GM23338 (cell line): ENCODE data around the gene PROB1. TPM values are rescaled to one million over a fixed set of nuclear protein-coding genes. Genes with fewer than 3 reads are reported as not detected.

Experiments used
- ATAC-seq: fragments of 200-7000 bp; cut with Tn5 transposase; 3 replicates; pipeline ENCODE4 v1.9.1; 2020
- DNase-seq: peaks from one replicate; pipeline ENCODE4 v3.0.0-alpha.2; 2015; ENCODE audit warnings: low spot score
- H2AFZ ChIP-seq: fragments of 200-600 bp; sonication (generic); 2 replicates; pipeline ENCODE4 v1.8.0; 2016; ENCODE audit warnings: antibody characterized with exemption, mild to moderate bottlenecking, moderate library complexity
- H3F3A ChIP-seq: fragments of 200-600 bp; sonication (generic); replicated peaks from 2 replicates; pipeline ENCODE4 v1.8.0; 2017; ENCODE audit warnings: antibody characterized with exemption, mixed run types, low read depth
- H3K27ac ChIP-seq: fragments of 200-600 bp; sonication (generic); 2 replicates; pipeline ENCODE4 v1.6.1; 2016; ENCODE audit warnings: low read depth
- H3K27me3 ChIP-seq: fragments of 200-600 bp; sonication (generic); 2 replicates; pipeline ENCODE4 v1.8.0; 2016; ENCODE audit warnings: mild to moderate bottlenecking, mixed run types, moderate library complexity; ENCODE audit not compliant: insufficient read depth
- H3K36me3 ChIP-seq: fragments of 200-600 bp; sonication (generic); 2 replicates; pipeline ENCODE4 v1.8.0; 2016; ENCODE audit warnings: mild to moderate bottlenecking; ENCODE audit not compliant: insufficient read depth
- H3K4me1 ChIP-seq: fragments of 200-600 bp; sonication (generic); 2 replicates; pipeline ENCODE4 v1.8.0; 2016; ENCODE audit warnings: mild to moderate bottlenecking, moderate library complexity; ENCODE audit not compliant: insufficient read depth
- H3K4me2 ChIP-seq: fragments of 200-600 bp; sonication (generic); 2 replicates; pipeline ENCODE4 v1.7.1; 2017; ENCODE audit warnings: mixed run types
- H3K4me3 ChIP-seq: fragments of 200-600 bp; sonication (generic); 2 replicates; pipeline ENCODE4 v1.6.1; 2016; ENCODE audit warnings: mixed run types
- H3K79me2 ChIP-seq: fragments of 200-600 bp; sonication (generic); replicated peaks from 2 replicates; pipeline ENCODE4 v1.8.0; 2017; ENCODE audit warnings: mild to moderate bottlenecking; ENCODE audit not compliant: insufficient read depth
- H3K9me2 ChIP-seq: fragments of 200-600 bp; sonication (generic); 2 replicates; pipeline ENCODE4 v1.8.0; 2017; ENCODE audit not compliant: insufficient read depth
- H4K20me1 ChIP-seq: fragments of 200-600 bp; sonication (generic); replicated peaks from 2 replicates; pipeline ENCODE4 v1.8.0; 2017; ENCODE audit warnings: mild to moderate bottlenecking; ENCODE audit not compliant: insufficient read depth
- H3K27ac Mint-ChIP-seq: 2 replicates; pipeline ENCODE4 v1.8.0; 2020; ENCODE audit warnings: inconsistent platforms, mild to moderate bottlenecking, moderate library complexity, mixed read lengths
- H3K27me3 Mint-ChIP-seq: 3 replicates; pipeline ENCODE4 v1.8.0; 2022; ENCODE audit warnings: low read depth, mild to moderate bottlenecking, moderate library complexity, mixed read lengths, inconsistent platforms; ENCODE audit not compliant: insufficient read depth, poor library complexity
- H3K36me3 Mint-ChIP-seq: 3 replicates; pipeline ENCODE4 v1.8.0; 2021; ENCODE audit warnings: low read depth, mild to moderate bottlenecking, inconsistent platforms, moderate library complexity, mixed read lengths
- H3K4me1 Mint-ChIP-seq: 3 replicates; pipeline ENCODE4 v1.8.0; 2020; ENCODE audit warnings: mild to moderate bottlenecking, inconsistent platforms, mixed read lengths
- H3K4me3 Mint-ChIP-seq: 3 replicates; pipeline ENCODE4 v1.8.0; 2021; ENCODE audit warnings: moderate library complexity, mild to moderate bottlenecking, inconsistent platforms, mixed read lengths
- H3K9me3 Mint-ChIP-seq: 3 replicates; pipeline ENCODE4 v1.8.0; 2020; ENCODE audit warnings: moderate library complexity, mild to moderate bottlenecking, inconsistent platforms, mixed read lengths
- EZH2 ChIP-seq: fragments of 200-600 bp; sonication (generic); IDR thresholded peaks from one replicate; pipeline ENCODE4 v1.8.0; 2017; ENCODE audit warnings: antibody characterized with exemption, mild to moderate bottlenecking, low read depth; ENCODE audit not compliant: unreplicated experiment
- JUNB ChIP-seq: IDR thresholded peaks from one replicate; pipeline ENCODE4 v1.6.1; 2016; ENCODE audit warnings: antibody characterized with exemption; ENCODE audit not compliant: unreplicated experiment
- POLR2AphosphoS5 ChIP-seq: IDR thresholded peaks from 2 replicates; pipeline ENCODE4 v1.6.1; 2016; ENCODE audit warnings: antibody characterized with exemption, low read depth
- STAT1 ChIP-seq: IDR thresholded peaks from one replicate; pipeline ENCODE4 v1.6.1; 2016; ENCODE audit warnings: antibody characterized with exemption; ENCODE audit not compliant: unreplicated experiment
- ZNF114 ChIP-seq: fragments of 250-450 bp; sonication (Bioruptor Pico); IDR thresholded peaks from 2 replicates; pipeline ENCODE4 v1.5.0; 2020; ENCODE audit warnings: mild to moderate bottlenecking, moderate library complexity
- ZNF331 ChIP-seq: fragments of 250-450 bp; sonication (Bioruptor Pico); IDR thresholded peaks from 2 replicates; pipeline ENCODE4 v1.5.0; 2020; ENCODE audit warnings: low read depth, mild to moderate bottlenecking, moderate library complexity
- polyA plus RNA-seq: library from polyadenylated mRNA; unstranded; fragments of >200 nt; fragmentation: Nextera tagmentation; extraction: Ambion mirVana; gene quantifications from 2 replicates; pipeline ENCODE4 v1.2.1, GENCODE V29; 2016
- total RNA-seq: library from RNA; depleted of rRNA; stranded (reverse); fragments of >200 nt; shearing (Covaris generic); gene quantifications from 2 replicates; pipeline ENCODE4 v1.2.3, GENCODE V29; 2014
- TF ChIP-seq, protein P1 (sequence below): IDR thresholded peaks from one replicate; pipeline ENCODE4 v1.6.1; 2018; ENCODE audit warnings: antibody characterized with exemption; ENCODE audit not compliant: unreplicated experiment
- TF ChIP-seq, protein P2 (sequence below), 2 experiments: fragments of 200-600 bp in 1 of 2; sonication (generic) in 1 of 2; conservative IDR thresholded peaks; 2 replicates each; pipeline versions ENCODE4 v1.5.1 to v1.6.1; 2016 to 2017; ENCODE audit warnings: antibody characterized with exemption in 2 of 2, low read depth in 2 of 2, mild to moderate bottlenecking in 2 of 2, moderate library complexity in 1 of 2
- TF ChIP-seq, protein P3 (sequence below): fragments of 250-450 bp; sonication (Bioruptor Pico); IDR thresholded peaks from 2 replicates; pipeline ENCODE4 v1.5.0; 2020; ENCODE audit warnings: mild to moderate bottlenecking, moderate library complexity
- TF ChIP-seq, protein P4 (sequence below): IDR thresholded peaks from 2 replicates; pipeline ENCODE4 v1.6.1; 2016; ENCODE audit warnings: antibody characterized with exemption

The PROB1 gene
- total and polyA plus RNA-seq, 2 experiments from 2014 or later: 0.73 to 2.7 TPM

DNA sequence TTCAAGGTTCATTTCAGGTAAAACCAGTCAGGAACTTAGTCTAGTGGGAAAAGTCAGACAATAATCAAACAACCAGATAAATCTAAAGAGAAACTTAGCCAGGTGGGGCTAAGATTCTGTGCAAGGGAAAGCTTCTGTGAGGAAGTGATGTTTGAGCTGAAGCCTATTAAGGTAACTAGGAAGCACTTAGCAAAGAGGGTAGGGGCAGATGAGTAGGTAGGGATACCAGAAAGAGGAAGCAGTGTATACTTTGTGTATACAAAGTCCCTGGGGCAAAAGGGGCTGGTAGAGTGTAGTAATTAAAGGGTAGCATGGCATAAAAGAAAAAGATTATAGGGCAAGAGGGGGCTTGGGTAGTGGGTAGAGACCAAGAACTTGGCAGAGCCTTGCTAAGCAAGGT lies 12.6 kb upstream of the PROB1 start (continued):
- TF ChIP-seq, protein P1, sequence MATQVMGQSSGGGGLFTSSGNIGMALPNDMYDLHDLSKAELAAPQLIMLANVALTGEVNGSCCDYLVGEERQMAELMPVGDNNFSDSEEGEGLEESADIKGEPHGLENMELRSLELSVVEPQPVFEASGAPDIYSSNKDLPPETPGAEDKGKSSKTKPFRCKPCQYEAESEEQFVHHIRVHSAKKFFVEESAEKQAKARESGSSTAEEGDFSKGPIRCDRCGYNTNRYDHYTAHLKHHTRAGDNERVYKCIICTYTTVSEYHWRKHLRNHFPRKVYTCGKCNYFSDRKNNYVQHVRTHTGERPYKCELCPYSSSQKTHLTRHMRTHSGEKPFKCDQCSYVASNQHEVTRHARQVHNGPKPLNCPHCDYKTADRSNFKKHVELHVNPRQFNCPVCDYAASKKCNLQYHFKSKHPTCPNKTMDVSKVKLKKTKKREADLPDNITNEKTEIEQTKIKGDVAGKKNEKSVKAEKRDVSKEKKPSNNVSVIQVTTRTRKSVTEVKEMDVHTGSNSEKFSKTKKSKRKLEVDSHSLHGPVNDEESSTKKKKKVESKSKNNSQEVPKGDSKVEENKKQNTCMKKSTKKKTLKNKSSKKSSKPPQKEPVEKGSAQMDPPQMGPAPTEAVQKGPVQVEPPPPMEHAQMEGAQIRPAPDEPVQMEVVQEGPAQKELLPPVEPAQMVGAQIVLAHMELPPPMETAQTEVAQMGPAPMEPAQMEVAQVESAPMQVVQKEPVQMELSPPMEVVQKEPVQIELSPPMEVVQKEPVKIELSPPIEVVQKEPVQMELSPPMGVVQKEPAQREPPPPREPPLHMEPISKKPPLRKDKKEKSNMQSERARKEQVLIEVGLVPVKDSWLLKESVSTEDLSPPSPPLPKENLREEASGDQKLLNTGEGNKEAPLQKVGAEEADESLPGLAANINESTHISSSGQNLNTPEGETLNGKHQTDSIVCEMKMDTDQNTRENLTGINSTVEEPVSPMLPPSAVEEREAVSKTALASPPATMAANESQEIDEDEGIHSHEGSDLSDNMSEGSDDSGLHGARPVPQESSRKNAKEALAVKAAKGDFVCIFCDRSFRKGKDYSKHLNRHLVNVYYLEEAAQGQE: no peak
- TF ChIP-seq, protein P2, sequence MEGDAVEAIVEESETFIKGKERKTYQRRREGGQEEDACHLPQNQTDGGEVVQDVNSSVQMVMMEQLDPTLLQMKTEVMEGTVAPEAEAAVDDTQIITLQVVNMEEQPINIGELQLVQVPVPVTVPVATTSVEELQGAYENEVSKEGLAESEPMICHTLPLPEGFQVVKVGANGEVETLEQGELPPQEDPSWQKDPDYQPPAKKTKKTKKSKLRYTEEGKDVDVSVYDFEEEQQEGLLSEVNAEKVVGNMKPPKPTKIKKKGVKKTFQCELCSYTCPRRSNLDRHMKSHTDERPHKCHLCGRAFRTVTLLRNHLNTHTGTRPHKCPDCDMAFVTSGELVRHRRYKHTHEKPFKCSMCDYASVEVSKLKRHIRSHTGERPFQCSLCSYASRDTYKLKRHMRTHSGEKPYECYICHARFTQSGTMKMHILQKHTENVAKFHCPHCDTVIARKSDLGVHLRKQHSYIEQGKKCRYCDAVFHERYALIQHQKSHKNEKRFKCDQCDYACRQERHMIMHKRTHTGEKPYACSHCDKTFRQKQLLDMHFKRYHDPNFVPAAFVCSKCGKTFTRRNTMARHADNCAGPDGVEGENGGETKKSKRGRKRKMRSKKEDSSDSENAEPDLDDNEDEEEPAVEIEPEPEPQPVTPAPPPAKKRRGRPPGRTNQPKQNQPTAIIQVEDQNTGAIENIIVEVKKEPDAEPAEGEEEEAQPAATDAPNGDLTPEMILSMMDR (conservative IDR thresholded peaks at IDR 0.05; ENCODE audit: low read depth in 2 of 2): no peak

DNA sequence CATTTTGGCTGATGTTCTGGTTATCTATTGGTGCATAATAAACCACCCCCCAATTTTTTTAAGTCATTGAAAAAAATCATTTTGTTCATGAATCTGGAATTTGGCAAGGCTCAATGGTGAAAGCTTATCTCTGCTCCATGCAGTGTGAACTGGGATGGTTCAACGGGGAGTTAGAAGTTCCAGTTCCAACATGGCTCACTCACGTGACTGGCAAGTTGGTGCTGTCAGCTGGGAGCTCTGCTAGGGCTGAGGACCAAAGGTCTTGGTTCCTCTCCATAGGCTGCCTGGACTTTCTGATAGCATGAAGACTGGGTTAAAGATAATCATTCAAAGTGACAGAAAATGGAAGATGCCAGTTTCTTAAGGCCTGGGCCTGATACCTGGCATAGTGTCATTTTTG lies 12.1 kb upstream of the PROB1 start:
- no peak overlapping the region for H3K4me3 ChIP-seq
- Mint-ChIP-seq H3K27me3 (peaks cover 13% of the 10 kb centered on the region), H3K4me1 (peaks cover 15% of the 10 kb centered on the region), H3K9me3 (no peaks in the 10 kb centered on the region), H3K4me3 (no peak overlapping the region), H3K27ac (no peak overlapping the region), H3K36me3 (no peaks in the 10 kb centered on the region)
- ATAC-seq: no peak
- H3K4me2 ChIP-seq: no peak overlapping the region
- 0 out of 2 replicates have a peak, but pooled peaks cover 3% of the 10 kb centered on the region for H3K79me2 ChIP-seq
- H3K27ac ChIP-seq: no peak overlapping the region
- no peak for DNase-seq
- H3K9me2 ChIP-seq: no peaks in the 10 kb centered on the region
- H3K4me1 ChIP-seq: peaks cover 16% of the 10 kb centered on the region
- H4K20me1 ChIP-seq: 0 out of 2 replicates have a peak, but pooled peaks cover 5% of the 10 kb centered on the region
- H3K36me3 ChIP-seq: no peaks in the 10 kb centered on the region
- H2AFZ ChIP-seq: no peak overlapping the region
- H3K27me3 ChIP-seq: no peaks in the 10 kb centered on the region
- peaks cover 16% of the 10 kb centered on the region for H3F3A ChIP-seq
- TF ChIP-seq STAT1 (no peak), POLR2AphosphoS5 (no peak), ZNF114 (CRISPR knock-in tag) (no peak), ZNF331 (CRISPR knock-in tag) (no peak), EZH2 (no peak), JUNB (no peak)
- TF ChIP-seq, protein P2 (conservative IDR thresholded peaks at IDR 0.05; ENCODE audit: low read depth in 2 of 2): no peak
- TF ChIP-seq, protein P3, sequence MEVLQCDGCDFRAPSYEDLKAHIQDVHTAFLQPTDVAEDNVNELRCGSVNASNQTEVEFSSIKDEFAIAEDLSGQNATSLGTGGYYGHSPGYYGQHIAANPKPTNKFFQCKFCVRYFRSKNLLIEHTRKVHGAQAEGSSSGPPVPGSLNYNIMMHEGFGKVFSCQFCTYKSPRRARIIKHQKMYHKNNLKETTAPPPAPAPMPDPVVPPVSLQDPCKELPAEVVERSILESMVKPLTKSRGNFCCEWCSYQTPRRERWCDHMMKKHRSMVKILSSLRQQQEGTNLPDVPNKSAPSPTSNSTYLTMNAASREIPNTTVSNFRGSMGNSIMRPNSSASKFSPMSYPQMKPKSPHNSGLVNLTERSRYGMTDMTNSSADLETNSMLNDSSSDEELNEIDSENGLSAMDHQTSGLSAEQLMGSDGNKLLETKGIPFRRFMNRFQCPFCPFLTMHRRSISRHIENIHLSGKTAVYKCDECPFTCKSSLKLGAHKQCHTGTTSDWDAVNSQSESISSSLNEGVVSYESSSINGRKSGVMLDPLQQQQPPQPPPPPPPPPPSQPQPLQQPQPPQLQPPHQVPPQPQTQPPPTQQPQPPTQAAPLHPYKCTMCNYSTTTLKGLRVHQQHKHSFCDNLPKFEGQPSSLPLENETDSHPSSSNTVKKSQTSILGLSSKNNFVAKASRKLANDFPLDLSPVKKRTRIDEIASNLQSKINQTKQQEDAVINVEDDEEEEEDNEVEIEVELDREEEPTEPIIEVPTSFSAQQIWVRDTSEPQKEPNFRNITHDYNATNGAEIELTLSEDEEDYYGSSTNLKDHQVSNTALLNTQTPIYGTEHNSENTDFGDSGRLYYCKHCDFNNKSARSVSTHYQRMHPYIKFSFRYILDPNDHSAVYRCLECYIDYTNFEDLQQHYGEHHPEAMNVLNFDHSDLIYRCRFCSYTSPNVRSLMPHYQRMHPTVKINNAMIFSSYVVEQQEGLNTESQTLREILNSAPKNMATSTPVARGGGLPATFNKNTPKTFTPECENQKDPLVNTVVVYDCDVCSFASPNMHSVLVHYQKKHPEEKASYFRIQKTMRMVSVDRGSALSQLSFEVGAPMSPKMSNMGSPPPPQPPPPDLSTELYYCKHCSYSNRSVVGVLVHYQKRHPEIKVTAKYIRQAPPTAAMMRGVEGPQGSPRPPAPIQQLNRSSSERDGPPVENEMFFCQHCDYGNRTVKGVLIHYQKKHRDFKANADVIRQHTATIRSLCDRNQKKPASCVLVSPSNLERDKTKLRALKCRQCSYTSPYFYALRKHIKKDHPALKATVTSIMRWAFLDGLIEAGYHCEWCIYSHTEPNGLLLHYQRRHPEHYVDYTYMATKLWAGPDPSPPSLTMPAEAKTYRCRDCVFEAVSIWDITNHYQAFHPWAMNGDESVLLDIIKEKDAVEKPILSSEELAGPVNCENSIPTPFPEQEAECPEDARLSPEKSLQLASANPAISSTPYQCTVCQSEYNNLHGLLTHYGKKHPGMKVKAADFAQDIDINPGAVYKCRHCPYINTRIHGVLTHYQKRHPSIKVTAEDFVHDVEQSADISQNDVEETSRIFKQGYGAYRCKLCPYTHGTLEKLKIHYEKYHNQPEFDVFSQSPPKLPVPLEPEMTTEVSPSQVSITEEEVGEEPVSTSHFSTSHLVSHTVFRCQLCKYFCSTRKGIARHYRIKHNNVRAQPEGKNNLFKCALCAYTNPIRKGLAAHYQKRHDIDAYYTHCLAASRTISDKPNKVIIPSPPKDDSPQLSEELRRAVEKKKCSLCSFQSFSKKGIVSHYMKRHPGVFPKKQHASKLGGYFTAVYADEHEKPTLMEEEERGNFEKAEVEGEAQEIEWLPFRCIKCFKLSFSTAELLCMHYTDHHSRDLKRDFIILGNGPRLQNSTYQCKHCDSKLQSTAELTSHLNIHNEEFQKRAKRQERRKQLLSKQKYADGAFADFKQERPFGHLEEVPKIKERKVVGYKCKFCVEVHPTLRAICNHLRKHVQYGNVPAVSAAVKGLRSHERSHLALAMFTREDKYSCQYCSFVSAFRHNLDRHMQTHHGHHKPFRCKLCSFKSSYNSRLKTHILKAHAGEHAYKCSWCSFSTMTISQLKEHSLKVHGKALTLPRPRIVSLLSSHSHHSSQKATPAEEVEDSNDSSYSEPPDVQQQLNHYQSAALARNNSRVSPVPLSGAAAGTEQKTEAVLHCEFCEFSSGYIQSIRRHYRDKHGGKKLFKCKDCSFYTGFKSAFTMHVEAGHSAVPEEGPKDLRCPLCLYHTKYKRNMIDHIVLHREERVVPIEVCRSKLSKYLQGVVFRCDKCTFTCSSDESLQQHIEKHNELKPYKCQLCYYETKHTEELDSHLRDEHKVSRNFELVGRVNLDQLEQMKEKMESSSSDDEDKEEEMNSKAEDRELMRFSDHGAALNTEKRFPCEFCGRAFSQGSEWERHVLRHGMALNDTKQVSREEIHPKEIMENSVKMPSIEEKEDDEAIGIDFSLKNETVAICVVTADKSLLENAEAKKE (CRISPR knock-in tag): no peak
- TF ChIP-seq, protein P4, sequence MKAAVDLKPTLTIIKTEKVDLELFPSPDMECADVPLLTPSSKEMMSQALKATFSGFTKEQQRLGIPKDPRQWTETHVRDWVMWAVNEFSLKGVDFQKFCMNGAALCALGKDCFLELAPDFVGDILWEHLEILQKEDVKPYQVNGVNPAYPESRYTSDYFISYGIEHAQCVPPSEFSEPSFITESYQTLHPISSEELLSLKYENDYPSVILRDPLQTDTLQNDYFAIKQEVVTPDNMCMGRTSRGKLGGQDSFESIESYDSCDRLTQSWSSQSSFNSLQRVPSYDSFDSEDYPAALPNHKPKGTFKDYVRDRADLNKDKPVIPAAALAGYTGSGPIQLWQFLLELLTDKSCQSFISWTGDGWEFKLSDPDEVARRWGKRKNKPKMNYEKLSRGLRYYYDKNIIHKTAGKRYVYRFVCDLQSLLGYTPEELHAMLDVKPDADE: no peak
